Measurements from ENCODE around the gene DNASE1L2.

Gene DNASE1L2

GRCh38 chr16:2214719-2214968, 21.6 kb upstream of the DNASE1L2 start, which contains the start of gene PGP:
Gene PGP (minus strand): TSS chr16:2214840. CDS start chr16:2214777, 63 bp downstream.
- H3K4ac ChIP-seq (ENCODE audit: low read depth in 1 of 2, low read length in 2 of 2): peak within 1 kb of the TSS; percentile 85 to 96
- H3K4me3 ChIP-seq (ENCODE audit: insufficient read depth in 1 of 2, low read depth in 1 of 2, low read length in 2 of 2): peak within 1 kb of the TSS; percentile 91 to 94
- peak within 1 kb of the TSS in 1 of 2 experiments; percentile 91 for H3K23ac ChIP-seq (ENCODE audit: low read length in 2 of 2)
- peaks cover 6 to 29% of the 10 kb centered on the region in 2 experiments for H3K36me3 ChIP-seq (ENCODE audit: control insufficient read depth in 1 of 2, insufficient read depth in 2 of 2, low read depth in 1 of 2, low read length in 2 of 2)
- H3K27me3 ChIP-seq (ENCODE audit: control insufficient read depth in 1 of 2, insufficient read depth in 1 of 2, low read length in 2 of 2): no peaks in the 10 kb centered on the region
- no peaks in the 10 kb centered on the region for H3K9me3 ChIP-seq (ENCODE audit: control insufficient read depth, low read length)
- H4K8ac ChIP-seq (ENCODE audit: low read length): peak within 1 kb of the TSS; percentile 45
- H3K9ac ChIP-seq (ENCODE audit: low read length): peak within 1 kb of the TSS; percentile 99
- peak within 1 kb of the TSS; percentile 54 for H2BK120ac ChIP-seq (ENCODE audit: low read depth, low read length)
- peak within 1 kb of the TSS; percentile 75 for H2BK15ac ChIP-seq (ENCODE audit: low read depth, poor library complexity, severe bottlenecking)
- WGBS: 0% methylated on average over 17 of the region's 48 CpGs
- H4K91ac ChIP-seq (ENCODE audit: low read length): peak within 1 kb of the TSS; percentile 79
- peak within 1 kb of the TSS in 1 of 2 experiments; percentile 94 for H3K14ac ChIP-seq (ENCODE audit: low read length in 2 of 2)
- DNase-seq: no peak
- H3K18ac ChIP-seq (ENCODE audit: low read depth in 1 of 2, low read length in 2 of 2): peak within 1 kb of the TSS; percentile 73 to 99
- H3K4me2 ChIP-seq (ENCODE audit: low read length, poor library complexity, severe bottlenecking): peak within 1 kb of the TSS; percentile 95
- H3K27ac ChIP-seq (ENCODE audit: low read length, poor library complexity, severe bottlenecking): peak within 1 kb of the TSS; percentile 76
- no peak within 1 kb of the TSS for H2AK5ac ChIP-seq (ENCODE audit: low read length, severe bottlenecking)
- peak within 1 kb of the TSS in 1 of 2 experiments; percentile 83 for H2BK12ac ChIP-seq (ENCODE audit: low read length in 2 of 2)
- H2AFZ ChIP-seq (ENCODE audit: low read depth, low read length): peak within 1 kb of the TSS; percentile 39
- H3K79me1 ChIP-seq (replicated peaks; ENCODE audit: low read length, poor library complexity, severe bottlenecking): peaks cover 13% of the 10 kb centered on the region
- H3K4me1 ChIP-seq (ENCODE audit: control insufficient read depth, insufficient read depth, low read depth, low read length): peaks cover 34% of the 10 kb centered on the region
- no peak within 1 kb of the TSS for H2BK5ac ChIP-seq (ENCODE audit: low read depth, low read length, poor library complexity, severe bottlenecking)

- H3K14ac ChIP-seq (ENCODE audit: low read length in 2 of 2): no peak overlapping the region
Observed at GRCh38 chr16:2216330-2216729, 19.9 kb upstream of the DNASE1L2 start.

GRCh38 chr16:2223221-2223941, 12.9 kb upstream of the DNASE1L2 start, which contains the start of gene E4F1:
Gene E4F1 (plus strand): TSS chr16:2223591. CDS start chr16:2223614, 23 bp downstream.
- H3K4me1 ChIP-seq (ENCODE audit: control insufficient read depth, insufficient read depth, low read depth, low read length): peaks cover 23% of the 10 kb centered on the region
- peak within 1 kb of the TSS; percentile 97 for H3K4ac ChIP-seq (ENCODE audit: low read depth in 1 of 2, low read length in 2 of 2)
- under 1% methylated on average over 66 of the region's 82 CpGs for WGBS

More at GRCh38 chr16:2216330-2216729, 19.9 kb upstream of the DNASE1L2 start:
- H3K9ac ChIP-seq (ENCODE audit: low read length): no peak overlapping the region
- peaks cover 5 to 15% of the 10 kb centered on the region in 2 experiments for H3K36me3 ChIP-seq (ENCODE audit: control insufficient read depth in 1 of 2, insufficient read depth in 2 of 2, low read depth in 1 of 2, low read length in 2 of 2)
- no peak overlapping the region for H3K4ac ChIP-seq (ENCODE audit: low read depth in 1 of 2, low read length in 2 of 2)
- 94% methylated on average over 2 of the region's 4 CpGs for WGBS
- no peaks in the 10 kb centered on the region for H3K9me3 ChIP-seq (ENCODE audit: control insufficient read depth, low read length)
- H3K23ac ChIP-seq (ENCODE audit: low read length in 2 of 2): no peak overlapping the region
- peak overlapping the region; percentile 64 for H4K8ac ChIP-seq (ENCODE audit: low read length)
- H3K4me3 ChIP-seq (ENCODE audit: insufficient read depth in 1 of 2, low read depth in 1 of 2, low read length in 2 of 2): no peak overlapping the region
- no peak overlapping the region for H2AK5ac ChIP-seq (ENCODE audit: low read length, severe bottlenecking)
- peak overlapping the region in 1 of 2 experiments; percentile 64 for H2BK12ac ChIP-seq (ENCODE audit: low read length in 2 of 2)
- H2BK120ac ChIP-seq (ENCODE audit: low read depth, low read length): no peak overlapping the region
- no peak overlapping the region for H3K4me2 ChIP-seq (ENCODE audit: low read length, poor library complexity, severe bottlenecking)
- H2AFZ ChIP-seq (ENCODE audit: low read depth, low read length): no peak overlapping the region
- no peak overlapping the region for H2BK5ac ChIP-seq (ENCODE audit: low read depth, low read length, poor library complexity, severe bottlenecking)
- no peak overlapping the region for H4K91ac ChIP-seq (ENCODE audit: low read length)
- peaks cover 11% of the 10 kb centered on the region for H3K79me1 ChIP-seq (replicated peaks; ENCODE audit: low read length, poor library complexity, severe bottlenecking)
- H3K4me1 ChIP-seq (ENCODE audit: control insufficient read depth, insufficient read depth, low read depth, low read length): peaks cover 24% of the 10 kb centered on the region
- H2BK15ac ChIP-seq (ENCODE audit: low read depth, poor library complexity, severe bottlenecking): no peak overlapping the region
- no peak overlapping the region for H3K18ac ChIP-seq (ENCODE audit: low read depth in 1 of 2, low read length in 2 of 2)
- no peaks in the 10 kb centered on the region for H3K27me3 ChIP-seq (ENCODE audit: control insufficient read depth in 1 of 2, insufficient read depth in 1 of 2, low read length in 2 of 2)
- no peak overlapping the region for H3K27ac ChIP-seq (ENCODE audit: low read length, poor library complexity, severe bottlenecking)
- DNase-seq: no peak

GRCh38 chr16:2223942-2224486, 12.2 kb upstream of the DNASE1L2 start:
- peak overlapping the region; percentile 95 for H3K9ac ChIP-seq (ENCODE audit: low read length)
- H2AFZ ChIP-seq (ENCODE audit: low read depth, low read length): peak overlapping the region; percentile 84
- peak overlapping the region in 1 of 2 experiments; percentile 98 for H3K14ac ChIP-seq (ENCODE audit: low read length in 2 of 2)
- peak overlapping the region; percentile 27 for H4K91ac ChIP-seq (ENCODE audit: low read length)
- peak overlapping the region; percentile 74 for H3K27ac ChIP-seq (ENCODE audit: low read length, poor library complexity, severe bottlenecking)
- no peak overlapping the region for H2BK12ac ChIP-seq (ENCODE audit: low read length in 2 of 2)
- H3K4ac ChIP-seq (ENCODE audit: low read depth in 1 of 2, low read length in 2 of 2): peak overlapping the region; percentile 75 to 97
- H3K4me3 ChIP-seq (ENCODE audit: insufficient read depth in 1 of 2, low read depth in 1 of 2, low read length in 2 of 2): peak overlapping the region; percentile 89 to 93
- no peak overlapping the region for H2BK5ac ChIP-seq (ENCODE audit: low read depth, low read length, poor library complexity, severe bottlenecking)
- no peaks in the 10 kb centered on the region for H3K9me3 ChIP-seq (ENCODE audit: control insufficient read depth, low read length)
- H2AK5ac ChIP-seq (ENCODE audit: low read length, severe bottlenecking): no peak overlapping the region
- peak overlapping the region; percentile 79 for H2BK120ac ChIP-seq (ENCODE audit: low read depth, low read length)
- H3K4me1 ChIP-seq (ENCODE audit: control insufficient read depth, insufficient read depth, low read depth, low read length): peaks cover 23% of the 10 kb centered on the region
- peak; percentile 70 for DNase-seq
- H4K8ac ChIP-seq (ENCODE audit: low read length): peak overlapping the region; percentile 85
- H3K27me3 ChIP-seq (ENCODE audit: control insufficient read depth in 1 of 2, insufficient read depth in 1 of 2, low read length in 2 of 2): no peaks in the 10 kb centered on the region
- peaks cover 7 to 23% of the 10 kb centered on the region in 2 experiments for H3K36me3 ChIP-seq (ENCODE audit: control insufficient read depth in 1 of 2, insufficient read depth in 2 of 2, low read depth in 1 of 2, low read length in 2 of 2)
- peak overlapping the region; percentile 70 to 90 for H3K18ac ChIP-seq (ENCODE audit: low read depth in 1 of 2, low read length in 2 of 2)
- H2BK15ac ChIP-seq (ENCODE audit: low read depth, poor library complexity, severe bottlenecking): no peak overlapping the region
- H3K79me1 ChIP-seq (replicated peaks; ENCODE audit: low read length, poor library complexity, severe bottlenecking): peaks cover 12% of the 10 kb centered on the region
- 5% methylated on average over 20 of the region's 22 CpGs for WGBS
- peak overlapping the region; percentile 64 for H3K4me2 ChIP-seq (ENCODE audit: low read length, poor library complexity, severe bottlenecking)
- peak overlapping the region in 1 of 2 experiments; percentile 90 for H3K23ac ChIP-seq (ENCODE audit: low read length in 2 of 2)

More at GRCh38 chr16:2223221-2223941, 12.9 kb upstream of the DNASE1L2 start, which contains the start of gene E4F1:
- Histone ChIP-seq H2BK5ac (ENCODE audit: low read depth, low read length, poor library complexity, severe bottlenecking) (peak within 1 kb of the TSS; percentile 46), H3K9me3 (ENCODE audit: control insufficient read depth, low read length) (no peaks in the 10 kb centered on the region), H3K9ac (ENCODE audit: low read length) (peak within 1 kb of the TSS; percentile 95), H3K4me2 (ENCODE audit: low read length, poor library complexity, severe bottlenecking) (peak within 1 kb of the TSS; percentile 71), H2AFZ (ENCODE audit: low read depth, low read length) (peak within 1 kb of the TSS; percentile 84), H3K27ac (ENCODE audit: low read length, poor library complexity, severe bottlenecking) (peak within 1 kb of the TSS; percentile 74), H2BK120ac (ENCODE audit: low read depth, low read length) (peak within 1 kb of the TSS; percentile 79), H3K79me1 (replicated peaks; ENCODE audit: low read length, poor library complexity, severe bottlenecking) (peaks cover 6% of the 10 kb centered on the region), H4K8ac (ENCODE audit: low read length) (peak within 1 kb of the TSS; percentile 100), H3K27me3 (ENCODE audit: control insufficient read depth in 1 of 2, insufficient read depth in 1 of 2, low read length in 2 of 2) (no peaks in the 10 kb centered on the region), H3K4me3 (ENCODE audit: insufficient read depth in 1 of 2, low read depth in 1 of 2, low read length in 2 of 2) (peak within 1 kb of the TSS; percentile 89 to 93), H2BK15ac (ENCODE audit: low read depth, poor library complexity, severe bottlenecking) (peak within 1 kb of the TSS; percentile 94), H3K18ac (ENCODE audit: low read depth in 1 of 2, low read length in 2 of 2) (peak within 1 kb of the TSS; percentile 97 to 100), H2BK12ac (ENCODE audit: low read length in 2 of 2) (peak within 1 kb of the TSS; percentile 96 to 98), H2AK5ac (ENCODE audit: low read length, severe bottlenecking) (no peak within 1 kb of the TSS), H3K23ac (ENCODE audit: low read length in 2 of 2) (peak within 1 kb of the TSS; percentile 46 to 90), H4K91ac (ENCODE audit: low read length) (peak within 1 kb of the TSS; percentile 93), H3K14ac (ENCODE audit: low read length in 2 of 2) (peak within 1 kb of the TSS in 1 of 2 experiments; percentile 98), H3K36me3 (ENCODE audit: control insufficient read depth in 1 of 2, insufficient read depth in 2 of 2, low read depth in 1 of 2, low read length in 2 of 2) (peaks cover under 1 to 16% of the 10 kb centered on the region in 2 experiments)
- peak; percentile 99 for DNase-seq
